MCF 10A (cell line): ENCODE data around the gene KAZN. TPM values are rescaled to one million over a fixed set of nuclear protein-coding genes. Genes with fewer than 3 reads are reported as not detected.

Source experiments
- BruUV-seq: library from RNA; stranded (reverse); fragments of 400-500 nt; replicated peaks from 2 replicates; lab custom pipeline; 2021; lab: Mats Ljungman, UMichigan
- CTCF ChIA-PET: fragments of 300-600 bp; sonication (Branson Sonifier 250); formaldehyde crosslinking; extraction: SDS; loops from one replicate; lab custom pipeline; 2021; ENCODE audit warnings: antibody characterized with exemption, inconsistent platforms; lab: Yijun Ruan, JAX
- POLR2A ChIA-PET: fragments of 300-600, 350-650 bp; sonication (Branson Sonifier 250); formaldehyde crosslinking; extraction: SDS; loops from one replicate; lab custom pipeline; 2020; ENCODE audit warnings: antibody characterized with exemption, inconsistent platforms; lab: Yijun Ruan, JAX
- DNase-seq: peaks from one replicate; pipeline ENCODE4 v3.0.0-alpha.2; 2018; ENCODE audit not compliant: unreplicated experiment
- H3K27ac Mint-ChIP-seq: one replicate; pipeline ENCODE4 v1.8.0; 2022; ENCODE audit warnings: mild to moderate bottlenecking, low read depth, mixed read lengths; ENCODE audit not compliant: unreplicated experiment
- H3K27me3 Mint-ChIP-seq: one replicate; pipeline ENCODE4 v1.8.0; 2022; ENCODE audit warnings: mixed read lengths; ENCODE audit not compliant: insufficient read depth, unreplicated experiment
- H3K36me3 Mint-ChIP-seq: one replicate; pipeline ENCODE4 v1.8.0; 2022; ENCODE audit warnings: mild to moderate bottlenecking, moderate library complexity, mixed read lengths; ENCODE audit not compliant: insufficient read depth, unreplicated experiment
- H3K4me1 Mint-ChIP-seq: one replicate; pipeline ENCODE4 v1.8.0; 2022; ENCODE audit warnings: mixed read lengths; ENCODE audit not compliant: insufficient read depth, unreplicated experiment
- H3K4me3 Mint-ChIP-seq: one replicate; pipeline ENCODE4 v1.8.0; 2022; ENCODE audit warnings: mild to moderate bottlenecking, moderate library complexity, mixed read lengths; ENCODE audit not compliant: unreplicated experiment
- H3K9me3 Mint-ChIP-seq: one replicate; pipeline ENCODE4 v1.8.0; 2022; ENCODE audit warnings: mixed read lengths; ENCODE audit not compliant: unreplicated experiment
- CTCF ChIP-seq: fragments of 200-600 bp; IDR thresholded peaks from one replicate; pipeline ENCODE4 v1.8.0; 2022; ENCODE audit warnings: antibody characterized with exemption, mild to moderate bottlenecking; ENCODE audit not compliant: unreplicated experiment
- intact Hi-C: fragments of 100-400 bp; cut with micrococcal nuclease; formaldehyde crosslinking; loops from 2 replicates; pipeline ENCODE4 v1.14.1; 2022
- total RNA-seq: library from RNA; stranded (reverse); gene quantifications from 2 replicates; pipeline ENCODE4 v1.2.3, GENCODE V29; 2022

The KAZN gene
- total RNA-seq, 1 experiment from 2014 or later: 3.3 TPM

DNA sequence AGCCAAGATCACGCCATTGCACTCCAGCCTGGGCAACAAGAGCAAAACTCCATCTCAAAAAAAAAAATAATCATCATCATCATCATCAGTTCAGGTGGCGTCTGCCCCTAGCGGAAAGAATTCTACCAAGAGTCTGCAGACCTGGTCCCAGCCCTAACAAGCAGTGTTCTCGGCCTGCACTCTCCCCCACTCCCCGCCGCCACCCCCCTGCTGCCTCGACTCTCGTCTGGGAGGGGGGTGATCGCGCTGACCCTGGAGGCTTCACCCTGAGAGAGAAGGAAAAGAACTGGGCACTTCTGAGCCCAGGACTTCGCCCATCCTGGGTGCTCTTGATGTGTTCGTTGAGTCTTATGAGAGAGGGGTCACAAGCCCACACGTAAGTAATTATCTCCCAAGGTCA is 394.9 kb downstream of the KAZN start:
- no peaks in the 10 kb centered on the region for H3K27me3 Mint-ChIP-seq
- H3K27ac Mint-ChIP-seq: peak overlapping the region; percentile 14
- POLR2A ChIA-PET: no interaction called here
- peaks cover 14% of the 10 kb centered on the region for H3K4me1 Mint-ChIP-seq
- no TSS peak for BruUV-seq
- no peaks in the 10 kb centered on the region for H3K36me3 Mint-ChIP-seq
- H3K9me3 Mint-ChIP-seq: no peaks in the 10 kb centered on the region
- no peak for DNase-seq
- TF ChIP-seq CTCF: no peak
- intact Hi-C loops: no loop called here
- CTCF ChIA-PET: no interaction called here
- H3K4me3 Mint-ChIP-seq: no peak overlapping the region

DNA sequence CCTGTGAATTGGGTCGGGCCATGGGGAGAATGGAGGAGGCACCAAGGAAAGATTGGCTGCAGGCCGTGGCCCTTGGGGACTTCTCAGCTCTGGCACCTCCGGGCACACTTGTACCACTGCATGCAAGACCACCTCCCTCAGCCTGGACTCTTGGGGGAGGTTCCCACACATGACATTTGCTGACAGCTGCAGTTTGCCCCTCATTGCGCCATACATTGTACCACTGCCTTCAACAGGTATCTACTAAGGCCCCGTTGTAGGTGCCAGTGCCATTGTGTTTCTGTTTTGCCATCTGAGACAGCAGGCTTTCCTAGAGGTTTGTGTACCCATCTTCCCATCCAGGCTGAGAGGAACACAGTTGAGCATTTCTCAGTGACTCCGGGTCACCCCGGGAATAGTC is 395.7 kb downstream of the KAZN start:
- Mint-ChIP-seq H3K4me3 (no peak overlapping the region), H3K27ac (no peak overlapping the region), H3K9me3 (no peaks in the 10 kb centered on the region), H3K36me3 (no peaks in the 10 kb centered on the region), H3K4me1 (peaks cover 14% of the 10 kb centered on the region), H3K27me3 (no peaks in the 10 kb centered on the region)
- intact Hi-C loops: no loop called here
- ChIA-PET CTCF (interaction anchor here (0.7 kb wide), 1 partner anchor 61 kb away, joined by 3 read pairs; no protein-coding TSS in a partner anchor), POLR2A (no interaction called here)
- DNase-seq: no peak
- no peak for TF ChIP-seq CTCF
- BruUV-seq: no TSS peak

DNA sequence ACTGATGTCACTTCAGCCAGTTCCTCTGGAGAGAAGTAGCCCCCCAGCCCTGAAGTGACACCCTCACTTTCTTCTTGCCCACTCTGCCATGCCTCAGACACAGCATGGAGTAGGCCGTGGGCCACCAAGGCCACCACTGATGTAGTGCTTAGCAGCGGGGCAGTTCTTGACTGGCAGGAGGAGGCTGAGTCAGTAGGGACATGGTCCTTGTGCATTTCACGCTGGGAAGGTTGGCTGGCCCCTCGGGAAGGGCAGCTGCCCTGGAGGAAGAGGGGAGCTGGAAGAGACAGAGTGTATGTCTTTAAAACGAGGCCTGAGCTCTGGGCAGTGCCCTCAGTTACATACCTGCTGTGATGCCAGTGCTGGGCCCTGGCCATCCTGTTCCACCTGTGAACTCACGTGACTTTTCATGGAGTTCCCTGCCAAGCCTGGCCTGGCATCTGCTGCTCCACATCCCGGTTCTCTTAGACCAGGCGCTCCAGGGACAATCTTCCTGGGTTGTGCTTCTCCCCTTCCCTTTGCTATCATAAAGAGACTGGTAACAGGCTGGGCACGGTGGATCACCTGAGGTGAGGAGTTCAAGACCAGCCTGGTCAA is 396.5 kb downstream of the KAZN start:
- no TSS peak for BruUV-seq
- H3K27me3 Mint-ChIP-seq: no peaks in the 10 kb centered on the region
- no peaks in the 10 kb centered on the region for H3K36me3 Mint-ChIP-seq
- TF ChIP-seq CTCF: no peak
- no peak overlapping the region for H3K27ac Mint-ChIP-seq
- peaks cover 14% of the 10 kb centered on the region for H3K4me1 Mint-ChIP-seq
- no peak for DNase-seq
- intact Hi-C loops: no loop called here
- H3K4me3 Mint-ChIP-seq: no peak overlapping the region
- no peaks in the 10 kb centered on the region for H3K9me3 Mint-ChIP-seq
- ChIA-PET POLR2A (no interaction called here), CTCF (no interaction called here)

- Mint-ChIP-seq H3K27ac (peak overlapping the region; percentile 2), H3K36me3 (no peaks in the 10 kb centered on the region), H3K4me3 (no peak overlapping the region), H3K4me1 (peaks cover 16% of the 10 kb centered on the region), H3K27me3 (no peaks in the 10 kb centered on the region), H3K9me3 (no peaks in the 10 kb centered on the region)
- intact Hi-C loops: no loop called here
- no peak for TF ChIP-seq CTCF
- no TSS peak for BruUV-seq
- DNase-seq: peak; percentile 67
- CTCF ChIA-PET: no interaction called here
- POLR2A ChIA-PET: interaction anchor here (0.7 kb wide), 1 partner anchor 785 kb away, joined by 4 read pairs; no protein-coding TSS in a partner anchor
Measured at GRCh38 chr1:14996133-14997050, 397.9 kb downstream of the KAZN start.
